DND-41 (cell line): ENCODE data around the gene MUC22.
"Not testable (repeated sequence)": the region's sequence is repeated elsewhere in the genome, so short reads cannot be mapped to it uniquely, and the experiment has no call there.

Experiments used
- CTCF ChIP-seq: IDR thresholded peaks from 2 replicates; pipeline ENCODE4 v1.5.1; 2012; ENCODE audit warnings: borderline replicate concordance, low read length, moderate library complexity, mild to moderate bottlenecking; ENCODE audit not compliant: poor library complexity, severe bottlenecking; ENCODE audit errors: extremely low read depth
- EZH2 ChIP-seq: IDR thresholded peaks from 3 replicates; pipeline ENCODE4 v1.6.1; 2012; ENCODE audit warnings: borderline replicate concordance, low read depth, mild to moderate bottlenecking, moderate library complexity, low read length, inconsistent platforms; ENCODE audit not compliant: severe bottlenecking

- not testable (repeated sequence) for TF ChIP-seq CTCF, EZH2
Measured at GRCh38 chr6:31053187-31053586, 42.9 kb downstream of the MUC22 start.
